K562 (cell line): ENCODE measurements around the gene MAD1L1. TPM values are rescaled to one million over a fixed set of nuclear protein-coding genes. Genes with fewer than 3 reads are reported as not detected.

Experiments
- ATAC-seq: fragments of 200-7000 bp; cut with Tn5 transposase; 3 replicates; pipeline ENCODE4 v1.9.1; 2020; ENCODE audit warnings: moderate library complexity
- BruUV-seq: library from RNA; stranded (reverse); fragments of 400-500 nt; replicated peaks from 2 replicates; lab custom pipeline; 2021; lab: Mats Ljungman, UMichigan
- CTCF ChIA-PET: fragments of 300-600 bp; formaldehyde crosslinking; extraction: SDS; loops from one replicate; lab custom pipeline; 2021; ENCODE audit warnings: low intra/inter-chr PET ratio; lab: Yijun Ruan, JAX
- POLR2A ChIA-PET: fragments of 300-600, 350-650 bp; sonication (Branson Sonifier 250); formaldehyde crosslinking; extraction: SDS; loops from one replicate; lab custom pipeline; 2021; ENCODE audit warnings: antibody characterized with exemption, inconsistent platforms; lab: Yijun Ruan, JAX
- DNase-seq, 4 experiments: peaks; one replicate each; pipeline versions ENCODE4 v3.0.0 to v3.0.0-alpha.2; 2011 to 2018; ENCODE audit warnings: low spot score in 3 of 4, mixed read lengths in 3 of 4; ENCODE audit errors: extremely low read depth in 1 of 4
- FAIRE-seq: peaks from 2 replicates; lab custom pipeline; 2011; peaks lifted over from hg19 to GRCh38; lab: Jason Lieb, UNC
- H2AFZ ChIP-seq: 2 replicates; pipeline ENCODE4 v1.6.0; 2011; ENCODE audit warnings: low read depth, low read length, control low read depth, inconsistent platforms
- H3K27ac ChIP-seq: fragments of 200-600 bp; 3 replicates; pipeline ENCODE4 v1.8.0; 2011; ENCODE audit warnings: low read depth, mild to moderate bottlenecking, control low read depth, inconsistent platforms, low read length, moderate library complexity, mixed read lengths; ENCODE audit errors: extremely low read depth
- H3K27me3 ChIP-seq, 2 experiments: fragments of 300-600 bp in 1 of 2; 2 replicates in 1 of 2; 3 replicates in 1 of 2; pipeline versions ENCODE4 v1.6.0 to v1.8.0; 2011; ENCODE audit warnings: inconsistent platforms in 2 of 2, low read length in 2 of 2, mild to moderate bottlenecking in 1 of 2, mixed read lengths in 1 of 2, moderate library complexity in 1 of 2; ENCODE audit not compliant: control insufficient read depth in 2 of 2, insufficient read depth in 2 of 2
- H3K36me3 ChIP-seq: fragments of 300-600 bp; 3 replicates; pipeline ENCODE4 v1.8.0; 2011; ENCODE audit warnings: mild to moderate bottlenecking, low read length, inconsistent platforms; ENCODE audit not compliant: control insufficient read depth, insufficient read depth
- H3K4me1 ChIP-seq, 2 experiments: fragments of 200-600 bp in 1 of 2; replicated peaks in 1 of 2; 2 replicates in 1 of 2; 3 replicates in 1 of 2; pipeline versions ENCODE4 v1.5.1 to v1.8.0; 2011; ENCODE audit warnings: inconsistent platforms in 2 of 2, low read length in 2 of 2, mild to moderate bottlenecking in 1 of 2, mixed read lengths in 1 of 2, moderate library complexity in 1 of 2; ENCODE audit not compliant: control insufficient read depth in 2 of 2, insufficient read depth in 2 of 2
- H3K4me2 ChIP-seq: 2 replicates; pipeline ENCODE4 v1.6.1; 2011; ENCODE audit warnings: low read length, control low read depth, inconsistent platforms, mixed read lengths; ENCODE audit not compliant: insufficient read depth
- H3K4me3 ChIP-seq: fragments of 200-600 bp; sonication (generic), shearing (Covaris generic); 2 replicates; pipeline ENCODE4 v1.5.1; 2016; ENCODE audit warnings: control low read depth, inconsistent platforms
- H3K79me2 ChIP-seq: fragments of 200-600 bp; 3 replicates; pipeline ENCODE4 v1.8.0; 2011; ENCODE audit warnings: low read length, inconsistent platforms; ENCODE audit not compliant: control insufficient read depth, insufficient read depth
- H3K9ac ChIP-seq, 2 experiments: 2 replicates each; pipeline versions ENCODE4 v1.6.0 to v1.6.1; 2011; ENCODE audit warnings: low read depth in 2 of 2, low read length in 2 of 2, control low read depth in 1 of 2, inconsistent platforms in 1 of 2, mild to moderate bottlenecking in 1 of 2, mixed read lengths in 1 of 2; ENCODE audit not compliant: insufficient read depth in 1 of 2
- H3K9me1 ChIP-seq: one replicate; pipeline ENCODE4 v1.6.0; 2011; ENCODE audit warnings: inconsistent platforms, mild to moderate bottlenecking, low read length, moderate library complexity; ENCODE audit not compliant: control insufficient read depth, insufficient read depth
- H3K9me3 ChIP-seq: replicated peaks from 2 replicates; pipeline ENCODE4 v1.5.1; 2011; ENCODE audit warnings: low read depth, low read length, inconsistent platforms; ENCODE audit not compliant: control insufficient read depth, insufficient read depth
- H4K20me1 ChIP-seq: replicated peaks from 2 replicates; pipeline ENCODE4 v1.6.1; 2011; ENCODE audit warnings: low read length, inconsistent platforms, mixed read lengths; ENCODE audit not compliant: control insufficient read depth, insufficient read depth
- AFF4 ChIP-seq: sonication (generic); formaldehyde crosslinking; IDR thresholded peaks from 2 replicates; pipeline ENCODE4 v1.8.0; 2023; ENCODE audit warnings: mild to moderate bottlenecking, missing genetic modification reagents
- ATF3 ChIP-seq, 2 experiments: fragments of 450-650 bp in 1 of 2; sonication (generic) in 1 of 2; formaldehyde crosslinking in 1 of 2; IDR thresholded peaks in 1 of 2; conservative IDR thresholded peaks in 1 of 2; 2 replicates each; pipeline versions ENCODE4 v1.6.1 to v1.8.1; 2016 to 2023; ENCODE audit warnings: mild to moderate bottlenecking in 2 of 2, moderate library complexity in 2 of 2, inconsistent platforms in 1 of 2, missing genetic modification reagents in 1 of 2
- FOXJ2 ChIP-seq: fragments of 200-800 bp; sonication (Bioruptor generic); IDR thresholded peaks from 2 replicates; pipeline ENCODE4 v1.6.1; 2016; ENCODE audit warnings: missing genetic modification characterization, missing compliant biosample characterization
- HMG20B ChIP-seq: fragments of 250-450 bp; sonication (Bioruptor Pico); IDR thresholded peaks from 2 replicates; pipeline ENCODE4 v1.5.0; 2021; ENCODE audit warnings: mild to moderate bottlenecking
- NCOA1 ChIP-seq: fragments of 450-650 bp; IDR thresholded peaks from 2 replicates; pipeline ENCODE4 v1.6.1; 2016; ENCODE audit warnings: low read depth
- NKRF ChIP-seq: fragments of 450-650 bp; IDR thresholded peaks from 2 replicates; pipeline ENCODE4 v1.6.1; 2016; ENCODE audit warnings: borderline replicate concordance
- SRSF3 ChIP-seq: fragments of 200-400 bp; formaldehyde crosslinking; IDR thresholded peaks from 2 replicates; pipeline ENCODE4 v1.6.1; 2016; ENCODE audit warnings: mild to moderate bottlenecking, low read length, moderate library complexity; ENCODE audit not compliant: insufficient read depth
- ZNF316 ChIP-seq: fragments of 450-650 bp; IDR thresholded peaks from 2 replicates; pipeline ENCODE4 v1.6.1; 2016
- ZNF444 ChIP-seq: fragments of 250-450 bp; sonication (Bioruptor Pico); IDR thresholded peaks from 2 replicates; pipeline ENCODE4 v1.4.0; 2020; ENCODE audit warnings: mild to moderate bottlenecking, moderate library complexity
- ZNF75A ChIP-seq: fragments of 450-650 bp; formaldehyde crosslinking; IDR thresholded peaks from 2 replicates; pipeline ENCODE4 v1.4.0; 2020; ENCODE audit warnings: mild to moderate bottlenecking
- WGBS: fragments of 100-300 bp; shearing (Covaris generic); methylation state at CpG from one replicate; pipeline ENCODE4 v1.1.6; 2016; ENCODE audit warnings: low coverage, mixed read lengths; ENCODE audit not compliant: insufficient coverage; ENCODE audit errors: missing lambda C conversion rate; 5-methylcytosine and 5-hydroxymethylcytosine counted together
- in situ Hi-C: fragments of 300-500 bp; cut with MboI; formaldehyde crosslinking; loops from 4 replicates; pipeline ENCODE4 v1.15.0; 2018; ENCODE audit warnings: inconsistent platforms, mixed read lengths
- intact Hi-C: fragments of 100-400 bp; cut with micrococcal nuclease; formaldehyde crosslinking; loops from 2 replicates; pipeline ENCODE4 v1.14.2; 2022
- polyA plus RNA-seq, 8 experiments: library from polyadenylated mRNA; depleted of rRNA in 4 of 8; stranded (reverse) in 5 of 8; unstranded in 3 of 8; fragments of >200 nt; fragmentation: Nextera tagmentation in 2 of 8; fragmentation: Illumina TruSeq in 1 of 8; extraction: Ambion mirVana in 2 of 8; extraction: Trizol in 1 of 8; gene quantifications; 2 replicates each; pipeline versions ENCODE4 v1.2.1 to v1.2.3, GENCODE V29; 2011 to 2014; ENCODE audit warnings: inconsistent platforms in 1 of 8, missing spikeins in 1 of 8
- total RNA-seq, 7 experiments: library from RNA; depleted of rRNA in 6 of 7; stranded (reverse); fragments of >200 nt in 6 of 7; fragmentation: Illumina TruSeq in 2 of 7; extraction: Trizol in 2 of 7; gene quantifications; 2 replicates each; pipeline versions ENCODE4 v1.2.1 to v1.2.3, GENCODE V29; 2011 to 2021; ENCODE audit warnings: low replicate concordance in 1 of 7

The MAD1L1 gene
- total and polyA plus RNA-seq, 9 of the 15 experiments (the other 6 are each of a cell fraction or from before 2014, with no cell fraction given): 1.7 to 89.7 (median 18.0) TPM

- DNase-seq (no peak), ATAC-seq (no peak), FAIRE-seq (no peak)
- H3K4me1 ChIP-seq: peaks cover 2 to 46% of the 10 kb centered on the region in 2 experiments
- H3K27ac ChIP-seq: no peak overlapping the region
- ChIA-PET POLR2A (interaction anchor here (1.1 kb wide), 1 partner anchor 23 kb away, joined by 3 read pairs; no protein-coding TSS in a partner anchor), CTCF (no interaction called here)
- no peak overlapping the region for H2AFZ ChIP-seq
- no peak overlapping the region for H3K4me2 ChIP-seq
- H3K9me1 ChIP-seq: no peaks in the 10 kb centered on the region
- H3K79me2 ChIP-seq: no peaks in the 10 kb centered on the region
- H3K9me3 ChIP-seq: peaks cover 17% of the 10 kb centered on the region; the same call in 1 of the 2 replicates
- no peak for TF ChIP-seq NCOA1
- TF ChIP-seq SRSF3: no peak
- no peak for TF ChIP-seq ZNF444 (CRISPR knock-in tag)
- TF ChIP-seq FOXJ2 (tag): no peak
- no peak for TF ChIP-seq HMG20B (CRISPR knock-in tag)
- TF ChIP-seq ZNF75A (CRISPR knock-in tag): no peak
- no peak for TF ChIP-seq ZNF316
- no peak for TF ChIP-seq NKRF
- TF ChIP-seq AFF4 (CRISPR knock-in tag): no peak
- no peak for TF ChIP-seq ATF3 (IDR thresholded peaks at IDR 0.05)
- TF ChIP-seq ATF3 (CRISPR knock-in tag; conservative IDR thresholded peaks at IDR 0.05): no peak
- H3K36me3 ChIP-seq: peaks cover 21% of the 10 kb centered on the region; the same call in 2 of the 3 replicates
- peak overlapping the region in 1 of 2 experiments; percentile 36; a peak in 2 of 4 replicates for H3K9ac ChIP-seq
- H4K20me1 ChIP-seq: no peaks in the 10 kb centered on the region
- no peak overlapping the region for H3K4me3 ChIP-seq
- WGBS: 89% methylated on average over 11 of the region's 12 CpGs
- in situ Hi-C loops (no loop called here), intact Hi-C loops (no loop called here)
- no TSS peak for BruUV-seq
- no peaks in the 10 kb centered on the region for H3K27me3 ChIP-seq
These were observed 343.1 kb downstream of the MAD1L1 start for GRCh38 chr7:1889556-1890181.
